B cell (primary cell): ENCODE measurements around the gene SPTAN1.

Source experiments
- CTCF ChIP-seq: fragments of 200-600 bp; IDR thresholded peaks from one replicate; pipeline ENCODE4 v1.8.0; 2022; ENCODE audit warnings: antibody characterized with exemption, mild to moderate bottlenecking
- EZH2 ChIP-seq: IDR thresholded peaks from 2 replicates; pipeline ENCODE4 v1.6.1; 2012; ENCODE audit warnings: borderline replicate concordance, low read depth, mild to moderate bottlenecking, moderate library complexity, low read length; ENCODE audit not compliant: insufficient read depth, poor library complexity, severe bottlenecking

GRCh38 chr9:128624566-128624965 lies 72.2 kb downstream of the SPTAN1 start:
- TF ChIP-seq CTCF (no peak), EZH2 (no peak)
